ENCODE measurements around the gene DAPK1. TPM values are rescaled to one million over a fixed set of nuclear protein-coding genes. Genes with fewer than 3 reads are reported as not detected.

Gene DAPK1
- total and polyA plus RNA-seq, 11 donors = 1.0 to 52.5 (median 2.3) TPM

- DNase-seq (no peak), ATAC-seq (no peak)
- H3K36me3 ChIP-seq = no peaks in the 10 kb centered on the region
- no peak overlapping the region for H3K4me3 ChIP-seq
- H3K4me1 ChIP-seq = no peaks in the 10 kb centered on the region
- H3K27ac ChIP-seq = no peak overlapping the region
- H3K27me3 ChIP-seq = peaks cover 0 to 5% (median 0%) of the 10 kb centered on the region in 9 donors
- peaks cover 0 to 8% (median 5%) of the 10 kb centered on the region in 12 donors for H3K9me3 ChIP-seq
- TF ChIP-seq CTCF (IDR thresholded peaks at IDR 0.05) = no peak
- TF ChIP-seq POLR2A (IDR thresholded peaks at IDR 0.05) = no peak
- WGBS, 4 donors = 89 to 94% (median 89%) methylated on average over 6 of the region's 6 CpGs
- intact Hi-C loops (cut with DNase I) = loop anchor here in 5 of 10 donors (10.0 kb wide), 3 partner anchors 171 to 1251 kb away; partner anchors contain the start of gene DAPK1 (in 1 of the 5)
Measured at GRCh38 chr9:87665505-87665904, 167.8 kb downstream of the DAPK1 start.

GRCh38 chr9:87667164-87667738 lies 169.6 kb downstream of the DAPK1 start:
- ATAC-seq (no peak), DNase-seq (no peak)
- Histone ChIP-seq H3K27ac (no peak overlapping the region), H3K4me3 (no peak overlapping the region), H3K4me1 (no peaks in the 10 kb centered on the region), H3K27me3 (peaks cover 0 to 5% (median 0%) of the 10 kb centered on the region in 9 donors), H3K36me3 (no peaks in the 10 kb centered on the region), H3K9me3 (peaks cover 0 to 8% (median 5%) of the 10 kb centered on the region in 12 donors)
- TF ChIP-seq CTCF (IDR thresholded peaks at IDR 0.05) (peak in 3 of 12 donors; percentile 6 to 24 (median 9)), POLR2A (IDR thresholded peaks at IDR 0.05) (no peak)
- intact Hi-C loops (cut with DNase I) = loop anchor here in 5 of 10 donors (10.0 kb wide), 3 partner anchors 172 to 1252 kb away; partner anchors contain the start of gene DAPK1 (in 1 of the 5)
- WGBS, 4 donors = 79 to 98% (median 93%) methylated on average over 2 to 3 of the region's 3 CpGs

GRCh38 chr9:87668222-87668621 lies 170.6 kb downstream of the DAPK1 start:
- peaks cover 0 to 8% (median 5%) of the 10 kb centered on the region in 12 donors for H3K9me3 ChIP-seq
- no peak overlapping the region for H3K4me3 ChIP-seq
- no peaks in the 10 kb centered on the region for H3K4me1 ChIP-seq
- TF ChIP-seq CTCF (IDR thresholded peaks at IDR 0.05) (no peak), POLR2A (IDR thresholded peaks at IDR 0.05) (no peak)
- peaks cover 0 to 5% (median 0%) of the 10 kb centered on the region in 9 donors for H3K27me3 ChIP-seq
- no peak overlapping the region for H3K27ac ChIP-seq
- H3K36me3 ChIP-seq = no peaks in the 10 kb centered on the region
- DNase-seq = no peak
- ATAC-seq = no peak
- WGBS, 4 donors = 88 to 98% (median 91%) methylated on average over 8 of the region's 8 CpGs
- intact Hi-C loops (cut with DNase I) = loop anchor here in 5 of 10 donors (10.0 kb wide), 3 partner anchors 173 to 1253 kb away; partner anchors contain the start of gene DAPK1 (in 1 of the 5)

GRCh38 chr9:87668722-87669121 lies 171.1 kb downstream of the DAPK1 start:
- no peak for DNase-seq
- intact Hi-C loops (cut with DNase I) = loop anchor here in 5 of 10 donors (10.0 kb wide), 3 partner anchors 174 to 1254 kb away; partner anchors contain the start of gene DAPK1 (in 1 of the 5)
- no peak for ATAC-seq
- peaks cover 0 to 8% (median 5%) of the 10 kb centered on the region in 12 donors for H3K9me3 ChIP-seq
- TF ChIP-seq CTCF (IDR thresholded peaks at IDR 0.05) (no peak), POLR2A (IDR thresholded peaks at IDR 0.05) (no peak)
- no peaks in the 10 kb centered on the region for H3K36me3 ChIP-seq
- peaks cover 0 to 5% (median 0%) of the 10 kb centered on the region in 9 donors for H3K27me3 ChIP-seq
- no peak overlapping the region for H3K27ac ChIP-seq
- no peak overlapping the region for H3K4me3 ChIP-seq
- 77 to 83% (median 79%) methylated on average over 4 of the region's 4 CpGs for WGBS, 4 donors
- H3K4me1 ChIP-seq = no peaks in the 10 kb centered on the region
